ENCODE measurements around the gene ASPSCR1.

DNA sequence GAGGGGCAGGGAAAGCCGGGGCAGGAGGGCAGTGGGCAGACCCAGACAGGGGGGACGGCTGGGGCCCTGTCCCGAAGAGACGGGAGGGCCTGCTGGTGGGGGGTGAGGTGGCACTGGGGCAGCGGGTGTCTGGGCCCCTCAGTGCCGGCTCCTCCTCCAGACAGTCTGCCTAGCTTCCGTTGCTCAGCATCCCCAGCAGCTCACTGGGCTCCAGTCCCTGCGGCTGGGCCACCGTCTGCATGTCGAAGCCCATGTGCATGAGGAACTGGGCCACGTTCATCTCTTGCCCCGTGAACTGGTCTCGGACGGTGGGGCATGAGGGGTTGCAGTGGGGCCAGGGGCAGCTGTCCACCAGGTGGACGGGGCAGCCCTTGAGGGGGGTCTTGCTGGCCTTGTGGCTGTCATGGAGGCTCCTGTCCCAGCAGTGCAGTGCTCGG is 24.6 kb upstream of the ASPSCR1 start:
- TF ChIP-seq, protein P1, sequence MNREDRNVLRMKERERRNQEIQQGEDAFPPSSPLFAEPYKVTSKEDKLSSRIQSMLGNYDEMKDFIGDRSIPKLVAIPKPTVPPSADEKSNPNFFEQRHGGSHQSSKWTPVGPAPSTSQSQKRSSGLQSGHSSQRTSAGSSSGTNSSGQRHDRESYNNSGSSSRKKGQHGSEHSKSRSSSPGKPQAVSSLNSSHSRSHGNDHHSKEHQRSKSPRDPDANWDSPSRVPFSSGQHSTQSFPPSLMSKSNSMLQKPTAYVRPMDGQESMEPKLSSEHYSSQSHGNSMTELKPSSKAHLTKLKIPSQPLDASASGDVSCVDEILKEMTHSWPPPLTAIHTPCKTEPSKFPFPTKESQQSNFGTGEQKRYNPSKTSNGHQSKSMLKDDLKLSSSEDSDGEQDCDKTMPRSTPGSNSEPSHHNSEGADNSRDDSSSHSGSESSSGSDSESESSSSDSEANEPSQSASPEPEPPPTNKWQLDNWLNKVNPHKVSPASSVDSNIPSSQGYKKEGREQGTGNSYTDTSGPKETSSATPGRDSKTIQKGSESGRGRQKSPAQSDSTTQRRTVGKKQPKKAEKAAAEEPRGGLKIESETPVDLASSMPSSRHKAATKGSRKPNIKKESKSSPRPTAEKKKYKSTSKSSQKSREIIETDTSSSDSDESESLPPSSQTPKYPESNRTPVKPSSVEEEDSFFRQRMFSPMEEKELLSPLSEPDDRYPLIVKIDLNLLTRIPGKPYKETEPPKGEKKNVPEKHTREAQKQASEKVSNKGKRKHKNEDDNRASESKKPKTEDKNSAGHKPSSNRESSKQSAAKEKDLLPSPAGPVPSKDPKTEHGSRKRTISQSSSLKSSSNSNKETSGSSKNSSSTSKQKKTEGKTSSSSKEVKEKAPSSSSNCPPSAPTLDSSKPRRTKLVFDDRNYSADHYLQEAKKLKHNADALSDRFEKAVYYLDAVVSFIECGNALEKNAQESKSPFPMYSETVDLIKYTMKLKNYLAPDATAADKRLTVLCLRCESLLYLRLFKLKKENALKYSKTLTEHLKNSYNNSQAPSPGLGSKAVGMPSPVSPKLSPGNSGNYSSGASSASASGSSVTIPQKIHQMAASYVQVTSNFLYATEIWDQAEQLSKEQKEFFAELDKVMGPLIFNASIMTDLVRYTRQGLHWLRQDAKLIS (CRISPR knock-in tag; IDR thresholded peaks at IDR 0.05; ENCODE audit: borderline replicate concordance): no peak
- TF ChIP-seq SMAD3 (CRISPR knock-in tag; IDR thresholded peaks at IDR 0.05; ENCODE audit: borderline replicate concordance): no peak
- TF ChIP-seq, protein P2, sequence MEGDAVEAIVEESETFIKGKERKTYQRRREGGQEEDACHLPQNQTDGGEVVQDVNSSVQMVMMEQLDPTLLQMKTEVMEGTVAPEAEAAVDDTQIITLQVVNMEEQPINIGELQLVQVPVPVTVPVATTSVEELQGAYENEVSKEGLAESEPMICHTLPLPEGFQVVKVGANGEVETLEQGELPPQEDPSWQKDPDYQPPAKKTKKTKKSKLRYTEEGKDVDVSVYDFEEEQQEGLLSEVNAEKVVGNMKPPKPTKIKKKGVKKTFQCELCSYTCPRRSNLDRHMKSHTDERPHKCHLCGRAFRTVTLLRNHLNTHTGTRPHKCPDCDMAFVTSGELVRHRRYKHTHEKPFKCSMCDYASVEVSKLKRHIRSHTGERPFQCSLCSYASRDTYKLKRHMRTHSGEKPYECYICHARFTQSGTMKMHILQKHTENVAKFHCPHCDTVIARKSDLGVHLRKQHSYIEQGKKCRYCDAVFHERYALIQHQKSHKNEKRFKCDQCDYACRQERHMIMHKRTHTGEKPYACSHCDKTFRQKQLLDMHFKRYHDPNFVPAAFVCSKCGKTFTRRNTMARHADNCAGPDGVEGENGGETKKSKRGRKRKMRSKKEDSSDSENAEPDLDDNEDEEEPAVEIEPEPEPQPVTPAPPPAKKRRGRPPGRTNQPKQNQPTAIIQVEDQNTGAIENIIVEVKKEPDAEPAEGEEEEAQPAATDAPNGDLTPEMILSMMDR (IDR thresholded peaks at IDR 0.05): no peak
- no peak for TF ChIP-seq CREB1 (CRISPR knock-in tag; IDR thresholded peaks at IDR 0.05)
